ENCODE measurements around the gene RGS7BP.

The RGS7BP gene

GRCh38 chr5:64566310-64566916 lies 60.6 kb downstream of the RGS7BP start:
- no peak for DNase-seq

GRCh38 chr5:64569858-64570257 lies 64.0 kb downstream of the RGS7BP start:
- no peak for DNase-seq

- no peak for DNase-seq
Measured at GRCh38 chr5:64570395-64570996, 64.7 kb downstream of the RGS7BP start.

- DNase-seq = no peak
Measured at GRCh38 chr5:64575561-64575960, 69.7 kb downstream of the RGS7BP start.

GRCh38 chr5:64576250-64576649 lies 70.4 kb downstream of the RGS7BP start:
- DNase-seq = no peak

GRCh38 chr5:64585646-64586045 lies 79.8 kb downstream of the RGS7BP start:
- no peak for DNase-seq

GRCh38 chr5:64587370-64587769 lies 81.6 kb downstream of the RGS7BP start:
- DNase-seq = no peak

- DNase-seq = no peak
Measured at GRCh38 chr5:64592730-64593341, 87.0 kb downstream of the RGS7BP start.

- DNase-seq = no peak
Measured at GRCh38 chr5:64594025-64594424, 88.2 kb downstream of the RGS7BP start.

GRCh38 chr5:64594601-64595000 lies 88.8 kb downstream of the RGS7BP start:
- no peak for DNase-seq

- DNase-seq = no peak
Measured at GRCh38 chr5:64595031-64595855, 89.4 kb downstream of the RGS7BP start.

- DNase-seq = no peak
Measured at GRCh38 chr5:64599226-64599625, 93.4 kb downstream of the RGS7BP start.

GRCh38 chr5:64603676-64604075 lies 97.9 kb downstream of the RGS7BP start:
- no peak for DNase-seq

GRCh38 chr5:64606926-64607325 lies 101.1 kb downstream of the RGS7BP start:
- DNase-seq = no peak

- DNase-seq = peak; percentile 43
Measured at GRCh38 chr5:64612344-64612961, 106.6 kb downstream of the RGS7BP start.

GRCh38 chr5:64615895-64616294 lies 110.1 kb downstream of the RGS7BP start:
- DNase-seq = no peak

GRCh38 chr5:64619609-64620008 lies 113.8 kb downstream of the RGS7BP start:
- DNase-seq = no peak

GRCh38 chr5:64622991-64623390 lies 117.2 kb downstream of the RGS7BP start:
- DNase-seq = no peak

- no peak for DNase-seq
Measured at GRCh38 chr5:64625678-64626077, 119.9 kb downstream of the RGS7BP start.

GRCh38 chr5:64628901-64629300 lies 123.1 kb downstream of the RGS7BP start:
- DNase-seq = no peak

GRCh38 chr5:64629841-64630240 lies 124.0 kb downstream of the RGS7BP start:
- no peak for DNase-seq

- peak; percentile 71 for DNase-seq
Measured at GRCh38 chr5:64632251-64632650, 126.4 kb downstream of the RGS7BP start.

- DNase-seq = peak; percentile 21
Measured at GRCh38 chr5:64634997-64635686, 129.3 kb downstream of the RGS7BP start.
